Measurements from ENCODE around the gene PUS1. TPM values are rescaled to one million over a fixed set of nuclear protein-coding genes. Genes with fewer than 3 reads are reported as not detected.

Gene PUS1
- total RNA-seq, 1 experiment from 2014 or later: 74.0 TPM

GRCh38 chr12:131922772-131923171, 6.3 kb upstream of the PUS1 start:
- Histone ChIP-seq H3F3A (ENCODE audit: low read length, unreplicated experiment) (peaks cover 5% of the 10 kb centered on the region), H3K9me2 (replicated peaks; ENCODE audit: low read length) (no peaks in the 10 kb centered on the region), H3K9me3 (ENCODE audit: low read length) (no peaks in the 10 kb centered on the region), H3K27me3 (ENCODE audit: low read length) (no peaks in the 10 kb centered on the region), H3K27ac (ENCODE audit: low read length) (no peak overlapping the region), H3K36me3 (ENCODE audit: low read depth, low read length) (peaks cover 13% of the 10 kb centered on the region; the same call in 1 of the 2 replicates), H3K9ac (ENCODE audit: low read length) (no peak overlapping the region), H3K79me2 (ENCODE audit: low read length) (no peaks in the 10 kb centered on the region), H2AFZ (ENCODE audit: low read length) (no peak overlapping the region), H3K4me1 (ENCODE audit: insufficient read depth, low read length) (no peaks in the 10 kb centered on the region), H3K4me2 (ENCODE audit: low read length) (no peak overlapping the region), H4K20me1 (ENCODE audit: low read length) (no peaks in the 10 kb centered on the region), H3K4me3 (ENCODE audit: low read length) (no peak overlapping the region)
- intact Hi-C loops (cut with micrococcal nuclease): no loop called here
- no peak for DNase-seq
- POLR2A ChIA-PET (ENCODE audit: unreplicated experiment): no interaction called here
- no TSS peak for BruUV-seq (replicated peaks)
- CTCF ChIA-PET: no interaction called here
- TF ChIP-seq EZH2phosphoT487 (IDR thresholded peaks at IDR 0.05; ENCODE audit: borderline replicate concordance, low read length) (no peak), EZH2 (IDR thresholded peaks at IDR 0.05; ENCODE audit: low read length, unreplicated experiment) (no peak), CTCF (conservative IDR thresholded peaks at IDR 0.05; ENCODE audit: low read depth, low read length) (no peak)
- no peak for ATAC-seq

- intact Hi-C loops (cut with micrococcal nuclease): no loop called here
- no peaks in the 10 kb centered on the region for H3K9me3 ChIP-seq (ENCODE audit: low read length)
- no peaks in the 10 kb centered on the region for H3K27me3 ChIP-seq (ENCODE audit: low read length)
- no peaks in the 10 kb centered on the region for H3K9me2 ChIP-seq (replicated peaks; ENCODE audit: low read length)
- TF ChIP-seq EZH2phosphoT487 (IDR thresholded peaks at IDR 0.05; ENCODE audit: borderline replicate concordance, low read length): no peak
- no peak for TF ChIP-seq EZH2 (IDR thresholded peaks at IDR 0.05; ENCODE audit: low read length, unreplicated experiment)
- no peak for TF ChIP-seq CTCF (conservative IDR thresholded peaks at IDR 0.05; ENCODE audit: low read depth, low read length)
- H3K36me3 ChIP-seq (ENCODE audit: low read depth, low read length): peaks cover 13% of the 10 kb centered on the region; the same call in 1 of the 2 replicates
- H3K9ac ChIP-seq (ENCODE audit: low read length): no peak overlapping the region
- ChIA-PET POLR2A (ENCODE audit: unreplicated experiment) (no interaction called here), CTCF (no interaction called here)
- DNase-seq: no peak
- H3K27ac ChIP-seq (ENCODE audit: low read length): no peak overlapping the region
- H3K4me3 ChIP-seq (ENCODE audit: low read length): no peak overlapping the region
- no peak overlapping the region for H3K4me2 ChIP-seq (ENCODE audit: low read length)
- 0 out of 2 replicates have a peak, but pooled peaks cover 3% of the 10 kb centered on the region for H3K4me1 ChIP-seq (ENCODE audit: insufficient read depth, low read length)
- H4K20me1 ChIP-seq (ENCODE audit: low read length): no peaks in the 10 kb centered on the region
- ATAC-seq: no peak
- peaks cover 5% of the 10 kb centered on the region for H3F3A ChIP-seq (ENCODE audit: low read length, unreplicated experiment)
- H2AFZ ChIP-seq (ENCODE audit: low read length): no peak overlapping the region
- BruUV-seq (replicated peaks): no TSS peak
- no peaks in the 10 kb centered on the region for H3K79me2 ChIP-seq (ENCODE audit: low read length)
Observed at GRCh38 chr12:131923260-131923659, 5.8 kb upstream of the PUS1 start.
